Activated CD4-positive, alpha-beta T cell treated with anti-CD3 and anti-CD28 coated beads, Interleukin-2, amount 50 U/mL, for 1 hour (primary cell): ENCODE data around the gene ZNF207.
"Not testable (repeated sequence)": the region's sequence is repeated elsewhere in the genome, so short reads cannot be mapped to it uniquely, and the experiment has no call there.

ENCODE experiments used
- DNase-seq: peaks from one replicate; pipeline ENCODE4 v3.0.0-alpha.2; 2020

The ZNF207 gene

GRCh38 chr17:32335687-32336086, 14.3 kb upstream of the ZNF207 start:
- no peak for DNase-seq

DNA sequence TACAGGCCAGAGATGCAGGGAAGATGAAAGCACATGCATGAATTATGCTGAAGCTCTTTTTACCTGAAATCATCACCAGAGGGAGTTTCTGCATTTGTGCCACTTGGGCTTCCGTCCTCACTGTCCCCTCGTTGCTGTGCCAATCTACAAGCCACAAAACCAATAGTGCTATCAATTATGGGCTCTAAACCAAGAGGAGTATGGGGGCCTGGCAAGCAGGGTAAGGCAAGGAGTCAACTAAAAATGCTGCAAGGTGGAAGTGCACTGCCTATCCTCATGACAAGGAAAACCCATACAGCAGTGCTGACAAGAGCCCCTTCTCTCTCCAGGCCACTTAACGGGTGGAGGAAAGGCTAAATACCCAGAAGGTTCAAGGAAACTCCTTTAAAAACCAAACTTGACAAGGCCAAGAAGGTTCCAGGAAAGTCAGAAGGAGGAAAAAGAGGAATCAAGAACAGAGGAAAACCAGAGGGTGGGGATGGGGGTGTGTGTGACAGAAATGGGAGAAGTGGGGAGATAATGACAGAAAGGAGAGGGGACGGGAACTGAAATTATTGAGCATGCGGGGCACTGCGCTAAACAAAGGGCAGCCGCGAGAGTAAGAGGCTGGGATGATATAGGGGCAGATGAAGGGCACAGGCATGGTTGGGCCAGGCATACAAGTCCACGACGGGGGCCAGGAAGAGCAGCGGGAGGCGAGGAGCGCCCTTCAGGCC, 8.7 kb upstream of the ZNF207 start:
- peak; percentile 52 for DNase-seq

- peak; percentile 79 for DNase-seq
Observed at GRCh38 chr17:32341857-32342602, 7.9 kb upstream of the ZNF207 start, which contains the start of gene C17orf75. Gene C17orf75 (minus strand): TSS chr17:32342173. CDS start chr17:32342139, 34 bp downstream.

DNA sequence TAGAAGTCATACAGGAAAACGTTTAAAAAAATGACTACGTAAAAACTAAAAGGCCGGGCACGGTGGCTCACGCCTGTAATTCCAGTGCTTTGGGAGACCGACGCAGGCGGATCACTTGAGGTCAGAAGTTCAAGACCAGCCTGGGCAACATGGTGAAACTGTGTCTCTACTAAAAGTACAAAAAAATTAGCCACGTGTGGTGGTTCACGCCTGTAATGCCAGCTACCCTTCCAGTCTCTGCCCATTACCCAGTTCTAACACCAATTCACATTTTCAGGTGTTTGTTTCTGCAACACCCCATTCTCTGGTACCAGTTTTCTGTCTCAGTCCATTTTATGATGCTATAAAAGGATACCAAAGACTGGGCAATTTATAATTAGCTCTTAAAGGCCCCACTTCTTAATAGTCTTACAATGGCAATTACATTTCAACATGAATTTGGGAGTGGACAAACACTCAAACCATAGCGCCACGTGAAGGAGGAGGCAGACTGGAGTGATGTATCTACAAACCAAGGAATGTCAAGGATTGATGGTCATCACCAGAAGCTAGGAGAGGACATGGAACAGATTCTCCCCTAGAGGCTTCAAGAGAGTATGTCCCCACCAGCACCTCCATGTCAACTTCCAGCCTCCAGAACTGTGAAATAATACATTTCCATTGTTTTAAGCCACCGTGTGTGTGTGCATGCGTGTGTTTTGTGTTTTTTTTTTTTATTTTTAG, 7.2 kb upstream of the ZNF207 start:
- no peak for DNase-seq

DNA sequence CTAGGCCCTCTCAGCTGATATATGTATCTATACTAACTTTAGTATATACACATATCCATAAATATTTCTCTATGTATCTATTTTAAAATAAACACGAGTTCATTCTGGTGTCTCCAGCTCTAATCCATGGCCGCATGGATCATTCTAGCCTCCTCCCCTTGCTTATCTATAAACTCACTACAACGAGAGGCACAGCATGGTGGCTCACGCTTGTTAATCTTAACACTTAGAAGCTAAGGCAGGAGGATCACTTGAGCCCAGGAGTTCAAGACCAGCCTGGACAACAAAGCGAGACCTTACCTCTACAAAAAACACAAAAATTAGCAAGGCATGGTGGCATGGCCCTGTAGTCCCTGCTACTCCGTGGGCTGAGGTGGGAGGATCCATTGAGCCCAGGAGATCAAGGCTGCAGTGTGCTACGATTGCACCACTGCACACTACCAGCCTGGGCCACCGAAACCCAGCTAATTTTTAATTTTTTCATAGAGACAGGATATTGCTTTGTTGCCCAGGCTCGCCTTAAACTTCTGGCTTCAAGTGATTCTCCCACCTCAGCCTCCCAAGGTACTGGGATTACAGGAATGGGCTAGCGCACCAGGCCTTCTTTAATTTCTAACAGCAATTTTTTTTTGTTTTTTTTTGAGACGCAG, 3.9 kb upstream of the ZNF207 start:
- DNase-seq = no peak

DNA sequence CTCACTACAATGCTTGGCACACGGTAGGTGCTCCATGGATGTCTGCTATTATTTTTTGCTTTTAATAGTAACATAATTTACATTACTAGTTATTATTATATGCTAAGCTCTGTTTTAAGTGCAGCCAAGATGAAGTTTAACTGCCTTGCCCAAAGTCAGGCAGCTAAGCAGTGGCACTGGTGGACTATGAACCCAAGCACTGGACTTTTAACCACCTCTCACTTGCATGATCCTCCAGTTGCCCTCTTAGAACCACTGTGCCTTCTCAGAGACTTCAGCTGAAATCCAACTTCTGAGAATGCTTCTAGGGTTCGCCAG, 1.5 kb upstream of the ZNF207 start:
- DNase-seq = no peak

- no peak for DNase-seq
Observed at GRCh38 chr17:32349503-32349853, 479 bp upstream of the ZNF207 start.

- peak; percentile 27 for DNase-seq
Observed at GRCh38 chr17:32350666-32351418, 885 bp downstream of the ZNF207 start.

GRCh38 chr17:32352734-32353133, 2.8 kb downstream of the ZNF207 start:
- not testable (repeated sequence) for DNase-seq

GRCh38 chr17:32355649-32356377, 5.9 kb downstream of the ZNF207 start:
- DNase-seq = no peak

DNA sequence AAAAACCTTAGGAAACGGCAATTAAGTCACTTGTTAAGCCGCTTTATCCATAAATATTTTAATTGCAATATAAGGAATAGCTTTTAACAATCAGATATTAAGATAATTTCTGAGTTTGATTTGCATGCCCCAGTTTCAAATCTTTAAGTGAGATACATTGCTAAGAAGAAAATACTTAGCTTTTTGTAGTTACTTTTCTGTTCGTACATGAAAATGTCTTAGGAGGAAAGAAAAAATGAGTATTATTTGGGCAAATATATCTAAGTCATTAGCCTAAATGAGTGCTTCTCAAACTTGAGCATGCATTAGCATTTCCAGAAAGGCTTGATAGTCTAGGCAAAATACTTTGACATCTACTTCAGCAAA, 6.4 kb downstream of the ZNF207 start:
- no peak for DNase-seq

DNA sequence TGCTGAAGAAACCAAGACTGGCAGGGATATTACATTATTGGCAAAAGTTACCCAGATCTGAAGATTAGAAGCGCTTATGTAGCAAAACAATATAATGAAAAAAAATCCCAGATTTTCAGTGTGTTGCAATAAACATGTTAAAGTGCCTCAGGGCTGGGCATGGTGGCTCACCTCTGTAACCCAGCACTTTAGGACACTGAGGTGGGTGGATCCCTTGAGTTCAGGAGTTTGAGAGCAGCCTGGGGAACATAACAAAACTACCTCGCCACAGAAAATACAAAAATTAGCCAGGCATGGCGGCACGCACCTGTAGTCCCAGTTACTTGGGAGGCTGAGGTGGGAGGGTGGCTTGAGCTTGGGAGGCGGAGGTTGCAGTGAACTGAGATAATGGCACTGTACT, 6.8 kb downstream of the ZNF207 start:
- no peak for DNase-seq

DNA sequence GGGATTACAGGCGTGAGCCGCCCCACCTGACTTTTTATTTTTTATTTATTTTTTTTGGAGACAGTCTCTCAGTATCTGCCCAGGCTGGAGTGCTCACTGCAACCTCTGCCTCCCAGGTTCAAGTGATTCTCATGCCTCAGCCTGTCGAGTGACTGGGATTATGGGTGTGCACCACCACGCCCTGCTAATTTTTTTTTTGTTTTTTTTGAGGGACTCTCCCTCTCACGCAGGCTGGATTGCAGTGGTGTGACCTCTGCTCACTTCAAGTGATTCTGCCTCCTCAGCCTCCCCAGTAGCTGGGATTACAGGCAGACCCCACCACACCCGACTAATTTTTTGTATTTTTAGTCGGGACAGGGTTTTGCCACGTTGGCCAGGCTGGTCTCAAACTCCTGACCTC, 7.7 kb downstream of the ZNF207 start:
- DNase-seq = no peak

DNA sequence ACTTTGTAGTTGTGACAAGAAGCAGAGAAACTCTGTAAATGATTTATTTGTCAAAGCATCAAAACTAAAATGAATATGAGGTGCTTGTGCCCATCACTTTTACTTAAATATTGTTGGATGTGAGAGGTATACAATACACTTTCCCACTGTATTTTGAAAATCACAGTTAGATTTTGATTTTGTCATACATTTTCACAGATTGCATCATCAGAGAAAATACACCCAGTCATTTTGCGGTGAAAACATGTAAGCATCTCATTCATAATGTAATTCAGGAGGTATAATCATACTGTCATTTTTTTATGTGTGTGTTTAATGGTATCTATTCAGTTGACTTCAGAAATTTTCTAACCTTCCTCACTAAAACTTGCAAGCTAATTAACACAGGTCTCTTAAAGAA, 11.3 kb downstream of the ZNF207 start:
- DNase-seq = no peak

DNA sequence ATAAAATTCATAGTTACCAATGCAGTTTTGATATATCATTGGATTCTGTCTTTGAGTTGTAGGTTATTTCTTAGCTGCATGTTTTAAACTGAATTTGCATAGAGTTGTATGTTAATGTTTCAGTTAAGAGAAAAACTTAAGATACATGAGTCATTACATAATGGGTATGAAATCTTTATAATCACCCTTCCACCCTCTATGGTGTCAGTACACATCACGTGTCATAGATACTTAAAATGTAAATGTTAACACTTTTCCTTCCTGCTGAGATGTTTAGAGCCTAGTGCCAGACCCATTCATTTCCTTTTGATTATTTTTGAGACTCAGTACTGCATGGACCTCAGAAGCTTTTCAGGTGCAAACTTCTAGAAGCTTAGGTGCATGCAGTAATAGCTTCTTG, 20.5 kb downstream of the ZNF207 start:
- DNase-seq = no peak

DNA sequence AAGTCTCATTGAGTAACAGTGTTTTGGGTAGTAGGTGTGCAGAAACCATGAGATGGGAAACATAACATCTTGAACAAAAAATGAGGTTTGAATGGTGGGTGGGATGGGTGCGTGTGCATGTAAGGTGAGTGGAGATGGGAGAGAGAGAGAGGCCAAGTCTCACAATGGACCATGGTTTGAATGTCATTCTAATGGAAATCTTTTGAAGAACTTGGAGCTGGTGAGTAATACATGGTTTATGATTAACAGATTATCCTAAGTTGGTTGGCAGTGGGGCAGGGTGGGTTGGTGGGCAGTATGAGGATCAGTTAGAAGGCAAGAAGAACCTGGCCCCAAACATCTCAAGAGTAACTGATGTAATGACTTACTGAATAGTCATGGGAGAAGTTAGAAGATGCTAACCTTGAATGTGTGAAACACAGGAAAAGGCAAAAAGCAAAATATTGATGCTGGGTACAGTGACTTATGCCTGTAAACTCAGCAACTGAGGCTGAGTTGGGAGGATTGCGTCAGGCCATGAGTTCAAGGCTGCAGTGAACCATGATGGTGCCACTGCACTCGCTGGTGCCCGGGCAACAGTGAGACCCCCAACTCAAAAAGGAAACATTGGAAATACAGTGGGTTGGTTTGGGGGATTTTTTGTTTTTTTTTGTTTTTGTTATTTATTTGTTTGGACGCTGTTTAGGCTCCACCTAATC, 32.7 kb downstream of the ZNF207 start:
- no peak for DNase-seq

- no peak for DNase-seq
Observed at GRCh38 chr17:32383926-32384434, 34.0 kb downstream of the ZNF207 start.

DNA sequence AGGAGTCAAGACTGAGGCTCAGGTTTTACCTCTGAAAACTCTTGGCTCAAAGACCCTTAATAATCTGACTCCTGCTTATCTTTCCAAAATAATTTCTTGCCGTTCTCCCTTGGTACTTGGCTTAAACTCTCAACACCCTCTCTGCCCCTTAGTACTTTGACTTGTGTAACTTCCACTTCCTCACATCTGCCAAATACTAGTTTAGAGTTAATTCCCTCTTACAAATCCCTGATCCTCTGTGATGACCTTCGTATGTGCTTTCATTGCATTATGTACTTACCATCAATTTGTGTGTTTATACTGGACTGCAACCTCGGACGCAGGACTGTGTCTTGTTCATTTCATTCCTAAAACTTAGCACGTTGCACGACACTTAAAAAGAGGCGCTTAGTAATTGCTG, 35.2 kb downstream of the ZNF207 start:
- no peak for DNase-seq

GRCh38 chr17:32385971-32386370, 36.0 kb downstream of the ZNF207 start:
- no peak for DNase-seq

- DNase-seq = no peak
Observed at GRCh38 chr17:32386844-32387243, 36.9 kb downstream of the ZNF207 start.

- not testable (repeated sequence) for DNase-seq
Observed at GRCh38 chr17:32388128-32388527, 38.2 kb downstream of the ZNF207 start.
